ENCODE measurements around the gene IMPACT. TPM values are rescaled to one million over a fixed set of nuclear protein-coding genes. Genes with fewer than 3 reads are reported as not detected.

Gene IMPACT
- total RNA-seq, 1 donor from 2014 or later, result 31.2 TPM

DNA sequence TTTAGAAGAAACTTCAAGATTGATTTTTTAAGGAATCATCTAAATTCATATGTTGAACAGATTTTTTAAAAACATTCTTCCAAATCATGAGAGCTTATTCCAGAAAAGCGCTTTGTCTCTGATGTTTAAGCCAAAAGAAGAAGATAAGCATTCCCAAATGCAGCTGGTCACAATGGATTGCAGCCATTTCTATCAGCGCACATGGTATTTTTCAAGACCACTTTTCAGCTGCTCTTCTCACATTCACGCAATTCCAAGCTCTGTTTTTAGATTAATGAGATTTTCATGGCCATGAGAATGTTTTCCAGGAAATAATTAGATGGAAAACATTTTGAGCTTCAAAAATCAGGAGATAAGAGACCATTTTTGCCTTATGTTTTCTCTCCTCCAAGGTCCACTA is 37.5 kb upstream of the IMPACT start:
- DNase-seq, result no peak
- no peaks in the 10 kb centered on the region for H3K36me3 ChIP-seq

DNA sequence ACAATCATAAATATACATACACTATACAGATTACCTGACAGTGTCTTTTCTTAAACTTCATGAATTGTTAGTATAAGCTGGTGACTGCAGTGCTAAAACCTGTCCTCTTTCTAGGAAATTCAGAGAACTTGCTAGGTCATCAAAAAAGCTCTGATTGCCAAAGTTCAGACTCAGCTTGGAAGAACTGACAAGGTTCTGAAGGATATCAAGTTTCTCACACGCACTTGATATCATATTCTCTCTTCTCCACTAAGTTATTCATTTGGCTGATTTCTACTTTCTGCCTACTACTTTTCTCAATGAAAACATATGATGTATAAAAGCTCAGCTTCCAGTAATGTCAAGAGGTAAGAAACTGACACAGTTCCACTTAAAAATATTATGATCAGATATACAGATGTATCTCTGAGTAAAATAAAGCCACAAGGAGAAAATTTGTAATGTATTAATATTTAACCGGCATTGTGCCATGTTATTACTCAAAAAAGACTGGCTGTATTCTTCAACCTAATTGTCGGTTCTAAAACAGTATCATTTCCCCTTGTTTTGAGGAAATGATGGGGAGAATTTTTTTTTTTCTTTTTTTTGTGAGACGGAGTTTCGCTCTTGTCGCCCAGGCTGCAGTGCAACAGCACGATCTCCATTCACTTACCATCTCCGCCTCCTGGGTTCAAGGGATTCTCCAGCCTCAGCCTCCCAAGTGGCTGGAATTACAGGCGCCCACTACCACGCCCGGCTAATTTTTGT is 31.2 kb upstream of the IMPACT start:
- DNase-seq (no peak), ATAC-seq (no peak)
- Histone ChIP-seq H3K27ac (no peak overlapping the region), H3K36me3 (no peaks in the 10 kb centered on the region), H3K4me1 (peaks cover 22% of the 10 kb centered on the region), H3K4me3 (peak overlapping the region; percentile 6), H3K27me3 (no peaks in the 10 kb centered on the region), H3K9me3 (no peaks in the 10 kb centered on the region)
- intact Hi-C loops (cut with DNase I), result no loop called here
- TF ChIP-seq, protein P1, sequence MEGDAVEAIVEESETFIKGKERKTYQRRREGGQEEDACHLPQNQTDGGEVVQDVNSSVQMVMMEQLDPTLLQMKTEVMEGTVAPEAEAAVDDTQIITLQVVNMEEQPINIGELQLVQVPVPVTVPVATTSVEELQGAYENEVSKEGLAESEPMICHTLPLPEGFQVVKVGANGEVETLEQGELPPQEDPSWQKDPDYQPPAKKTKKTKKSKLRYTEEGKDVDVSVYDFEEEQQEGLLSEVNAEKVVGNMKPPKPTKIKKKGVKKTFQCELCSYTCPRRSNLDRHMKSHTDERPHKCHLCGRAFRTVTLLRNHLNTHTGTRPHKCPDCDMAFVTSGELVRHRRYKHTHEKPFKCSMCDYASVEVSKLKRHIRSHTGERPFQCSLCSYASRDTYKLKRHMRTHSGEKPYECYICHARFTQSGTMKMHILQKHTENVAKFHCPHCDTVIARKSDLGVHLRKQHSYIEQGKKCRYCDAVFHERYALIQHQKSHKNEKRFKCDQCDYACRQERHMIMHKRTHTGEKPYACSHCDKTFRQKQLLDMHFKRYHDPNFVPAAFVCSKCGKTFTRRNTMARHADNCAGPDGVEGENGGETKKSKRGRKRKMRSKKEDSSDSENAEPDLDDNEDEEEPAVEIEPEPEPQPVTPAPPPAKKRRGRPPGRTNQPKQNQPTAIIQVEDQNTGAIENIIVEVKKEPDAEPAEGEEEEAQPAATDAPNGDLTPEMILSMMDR (IDR thresholded peaks at IDR 0.05), result no peak

More for the DNA sequence above, 37.5 kb upstream of the IMPACT start:
- H3K4me1 ChIP-seq, result no peaks in the 10 kb centered on the region
- H3K9me3 ChIP-seq, result no peaks in the 10 kb centered on the region
- no peak overlapping the region for H3K27ac ChIP-seq
- no peak overlapping the region for H3K4me3 ChIP-seq
- TF ChIP-seq, protein P1 (IDR thresholded peaks at IDR 0.05), result no peak
- H3K27me3 ChIP-seq, result no peaks in the 10 kb centered on the region
- intact Hi-C loops (cut with DNase I), result no loop called here
- ATAC-seq, result no peak

DNA sequence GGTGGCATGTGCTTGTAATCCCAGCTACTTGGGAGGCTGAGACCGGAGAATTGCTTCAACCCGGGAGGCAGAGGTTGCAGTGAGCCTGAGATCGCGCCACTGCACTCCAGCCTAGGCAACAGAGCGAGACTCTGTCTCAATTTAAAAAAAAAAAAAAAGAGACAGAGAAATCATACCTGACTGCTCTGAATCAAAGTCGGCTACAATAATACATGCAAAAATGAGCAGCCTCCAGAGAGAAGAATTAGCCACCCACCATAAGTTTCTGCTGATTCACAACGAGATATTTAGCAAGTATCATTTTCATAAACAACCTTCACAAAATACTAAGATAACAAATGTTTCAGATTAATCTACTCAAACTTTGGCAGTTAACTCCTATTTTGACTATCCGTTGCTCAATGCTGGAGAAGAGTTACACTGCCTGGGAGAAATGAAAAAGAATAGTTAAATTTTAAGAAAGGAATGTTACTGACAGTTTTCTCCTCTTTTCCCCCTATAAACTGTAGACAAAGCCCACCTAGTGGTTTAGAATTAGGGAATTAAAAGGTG is 30.3 kb upstream of the IMPACT start:
- intact Hi-C loops (cut with DNase I), result no loop called here
- Histone ChIP-seq H3K9me3 (no peaks in the 10 kb centered on the region), H3K27ac (peak overlapping the region; percentile 94), H3K36me3 (no peaks in the 10 kb centered on the region), H3K4me1 (peaks cover 22% of the 10 kb centered on the region), H3K4me3 (no peak overlapping the region), H3K27me3 (no peaks in the 10 kb centered on the region)
- no peak for ATAC-seq
- TF ChIP-seq, protein P1 (IDR thresholded peaks at IDR 0.05), result no peak
- no peak for DNase-seq

DNA sequence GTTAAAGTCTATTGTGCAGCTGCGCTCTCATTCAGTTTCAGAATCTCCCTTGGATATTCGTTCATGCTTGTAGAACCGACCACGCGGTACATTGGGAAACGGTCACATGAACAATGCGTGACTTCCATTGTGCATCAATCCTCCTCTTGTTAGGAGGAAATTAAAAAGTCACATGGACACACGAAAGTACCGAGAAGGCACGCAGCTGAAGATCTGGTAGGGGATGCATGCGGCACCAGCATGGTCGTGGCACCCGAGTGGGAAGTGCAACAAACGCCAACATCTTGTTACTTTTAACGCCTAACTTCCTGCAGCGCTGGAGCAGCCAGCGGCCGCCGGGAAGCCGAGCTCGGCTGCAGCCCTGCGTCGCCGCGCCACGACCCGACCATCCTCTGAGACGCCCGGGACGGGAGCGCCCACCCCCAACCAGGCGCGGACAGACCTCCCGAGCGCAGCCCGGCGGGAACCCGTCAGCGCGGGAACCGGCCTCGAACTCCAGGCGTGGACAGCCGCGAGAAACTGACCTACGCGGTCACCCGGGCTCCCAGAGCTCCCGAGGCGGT is 29.3 kb upstream of the IMPACT start:
- no peak for DNase-seq
- peak; percentile 61 for ATAC-seq
- TF ChIP-seq, protein P1 (IDR thresholded peaks at IDR 0.05), result no peak
- intact Hi-C loops (cut with DNase I), result no loop called here
- peak overlapping the region; percentile 91 for H3K4me3 ChIP-seq
- H3K9me3 ChIP-seq, result no peaks in the 10 kb centered on the region
- peaks cover 22% of the 10 kb centered on the region for H3K4me1 ChIP-seq
- H3K27ac ChIP-seq, result peak overlapping the region; percentile 94
- no peaks in the 10 kb centered on the region for H3K27me3 ChIP-seq
- H3K36me3 ChIP-seq, result no peaks in the 10 kb centered on the region

DNA sequence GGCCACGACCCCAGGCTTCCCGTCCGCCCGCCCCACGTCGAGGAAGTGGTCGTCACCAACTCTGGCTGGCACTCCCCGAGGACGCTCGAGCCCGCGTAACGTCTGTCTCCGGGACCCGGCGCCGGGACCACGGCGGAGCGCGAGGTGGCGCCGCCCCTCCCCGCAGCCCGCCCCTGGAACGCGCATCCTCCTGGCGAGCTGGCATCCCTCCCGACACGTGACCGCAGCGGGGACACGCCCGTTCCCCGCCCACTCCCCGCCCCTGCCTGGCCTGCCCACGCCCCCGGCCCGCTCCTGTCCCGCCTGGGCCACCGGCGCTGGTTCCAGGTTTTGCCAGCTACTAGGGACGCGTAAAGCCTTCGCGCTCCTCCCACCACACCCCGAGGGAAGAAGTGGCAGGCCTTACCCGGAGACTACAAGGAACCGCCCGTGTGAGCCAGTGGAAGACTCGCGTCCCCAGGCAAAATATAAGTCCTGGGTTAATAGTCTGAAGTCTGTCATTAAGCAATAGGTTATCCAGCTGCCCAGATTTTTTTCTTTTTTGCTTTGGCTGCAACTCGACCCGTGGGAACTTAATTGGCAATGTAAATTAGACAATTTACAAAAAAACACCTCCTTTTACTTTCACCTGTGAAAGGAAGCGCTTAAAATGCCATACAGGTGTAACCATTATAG is 28.6 kb upstream of the IMPACT start, which contains the start of gene OSBPL1A:
Gene OSBPL1A (minus strand): TSS at position 131 of the 675 bp plus-strand sequence. CDS start 20,291 bp downstream, outside the sequence.
- intact Hi-C loops (cut with DNase I), result no loop called here
- peak; percentile 99 for DNase-seq
- Histone ChIP-seq H3K9me3 (no peaks in the 10 kb centered on the region), H3K4me1 (peaks cover 22% of the 10 kb centered on the region), H3K4me3 (peak within 1 kb of the TSS; percentile 91), H3K36me3 (no peaks in the 10 kb centered on the region), H3K27me3 (no peaks in the 10 kb centered on the region), H3K27ac (peak within 1 kb of the TSS; percentile 94)
- ATAC-seq, result peak; percentile 98
- TF ChIP-seq, protein P1 (IDR thresholded peaks at IDR 0.05), result no peak

Data from upper lobe of right lung (tissue), 1 donor.